GM21529 (cell line): ENCODE results near the gene HRCT1.

ENCODE experiments used
- ATAC-seq: cut with Tn5 transposase; IDR thresholded peaks from one replicate; pipeline ENCODE4 v1.9.1; 2021; ENCODE audit not compliant: unreplicated experiment

Gene HRCT1

GRCh38 chr9:35940458-35941407, 34.7 kb downstream of the HRCT1 start:
- ATAC-seq: no peak

- no peak for ATAC-seq
These were observed 36.3 kb downstream of the HRCT1 start for GRCh38 chr9:35942286-35942685.

GRCh38 chr9:35944173-35944572, 38.2 kb downstream of the HRCT1 start:
- ATAC-seq: no peak

- ATAC-seq: no peak
These were observed 38.8 kb downstream of the HRCT1 start for GRCh38 chr9:35944841-35945240.

- no peak for ATAC-seq
These were observed 39.5 kb downstream of the HRCT1 start for GRCh38 chr9:35945341-35946018.

GRCh38 chr9:35948451-35948850, 42.4 kb downstream of the HRCT1 start:
- no peak for ATAC-seq

- no peak for ATAC-seq
These were observed 42.9 kb downstream of the HRCT1 start for GRCh38 chr9:35948901-35949318.

- no peak for ATAC-seq
These were observed 45.7 kb downstream of the HRCT1 start for GRCh38 chr9:35951736-35952135.

GRCh38 chr9:35952526-35953191, 46.7 kb downstream of the HRCT1 start:
- ATAC-seq: no peak

GRCh38 chr9:35954942-35955546, 49.0 kb downstream of the HRCT1 start:
- ATAC-seq: peak; percentile 42

- ATAC-seq: no peak
These were observed 50.6 kb downstream of the HRCT1 start for GRCh38 chr9:35956651-35957050.
